HG02970 (cell line): Measurements from ENCODE around the gene PIGBOS1.

Experiments used
- ATAC-seq: cut with Tn5 transposase; IDR thresholded peaks from one replicate; pipeline ENCODE4 v1.9.1; 2021; ENCODE audit warnings: mild to moderate bottlenecking, moderate library complexity, moderate number of reproducible peaks; ENCODE audit not compliant: unreplicated experiment, low FRiP score

The PIGBOS1 gene

GRCh38 chr15:55268176-55268695 lies 50.7 kb downstream of the PIGBOS1 start:
- no peak for ATAC-seq

- no peak for ATAC-seq
These were observed 51.3 kb downstream of the PIGBOS1 start for GRCh38 chr15:55267401-55268175.
